Neuron (in vitro differentiated cells): ENCODE measurements around the gene CNTNAP2.

Experiments
- H2AFZ ChIP-seq: one replicate; pipeline ENCODE4 v1.6.1; 2013; ENCODE audit warnings: low read depth, mild to moderate bottlenecking, inconsistent platforms, low read length, moderate library complexity
- H3K27me3 ChIP-seq: one replicate; pipeline ENCODE4 v1.6.1; 2013; ENCODE audit warnings: low read length; ENCODE audit not compliant: insufficient read depth
- H3K36me3 ChIP-seq: one replicate; pipeline ENCODE4 v1.6.1; 2013; ENCODE audit warnings: low read length; ENCODE audit not compliant: insufficient read depth
- H3K4me1 ChIP-seq: one replicate; pipeline ENCODE4 v1.6.1; 2013; ENCODE audit warnings: low read length; ENCODE audit not compliant: insufficient read depth
- H3K4me3 ChIP-seq: 2 replicates; pipeline ENCODE4 v1.5.1; 2013; ENCODE audit warnings: mild to moderate bottlenecking, low read length, moderate library complexity
- H3K9me3 ChIP-seq: one replicate; pipeline ENCODE4 v1.6.1; 2013; ENCODE audit warnings: low read length

The CNTNAP2 gene

GRCh38 chr7:147240468-147240867 lies 1123.9 kb downstream of the CNTNAP2 start:
- H3K27me3 ChIP-seq, result no peaks in the 10 kb centered on the region
- H3K36me3 ChIP-seq, result no peaks in the 10 kb centered on the region
- no peaks in the 10 kb centered on the region for H3K4me1 ChIP-seq
- H2AFZ ChIP-seq, result no peak overlapping the region
- H3K4me3 ChIP-seq, result no peak overlapping the region
- H3K9me3 ChIP-seq, result no peaks in the 10 kb centered on the region

DNA sequence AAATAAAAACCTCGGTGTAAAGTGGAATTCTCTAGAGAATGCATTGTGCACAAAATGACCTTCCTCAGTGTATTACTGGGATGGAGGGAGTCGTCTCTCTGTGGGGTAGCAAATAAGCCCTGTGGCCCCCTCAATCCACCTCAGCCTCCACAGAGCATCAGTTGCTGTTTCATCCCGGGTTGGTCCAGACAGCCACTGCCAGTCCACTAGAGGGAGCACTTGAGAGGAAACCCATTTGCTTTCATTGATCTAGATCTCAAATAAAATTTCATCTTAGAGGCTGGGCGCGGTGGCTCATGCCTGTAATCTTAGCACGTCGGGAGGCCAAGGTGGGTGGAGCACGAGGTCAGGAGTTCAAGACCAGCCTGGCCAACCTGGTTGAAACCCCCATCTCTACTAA lies 1128.7 kb downstream of the CNTNAP2 start:
- no peaks in the 10 kb centered on the region for H3K27me3 ChIP-seq
- H3K4me1 ChIP-seq, result no peaks in the 10 kb centered on the region
- no peaks in the 10 kb centered on the region for H3K36me3 ChIP-seq
- no peak overlapping the region for H2AFZ ChIP-seq
- no peak overlapping the region for H3K4me3 ChIP-seq
- no peaks in the 10 kb centered on the region for H3K9me3 ChIP-seq

- Histone ChIP-seq H3K36me3 (no peaks in the 10 kb centered on the region), H3K9me3 (no peaks in the 10 kb centered on the region), H2AFZ (no peak overlapping the region), H3K4me1 (no peaks in the 10 kb centered on the region), H3K27me3 (no peaks in the 10 kb centered on the region), H3K4me3 (no peak overlapping the region)
These were observed 1133.4 kb downstream of the CNTNAP2 start for GRCh38 chr7:147249956-147250355.

GRCh38 chr7:147251751-147252325 lies 1135.2 kb downstream of the CNTNAP2 start:
- Histone ChIP-seq H3K4me3 (no peak overlapping the region), H3K27me3 (no peaks in the 10 kb centered on the region), H3K36me3 (no peaks in the 10 kb centered on the region), H3K4me1 (no peaks in the 10 kb centered on the region), H2AFZ (no peak overlapping the region), H3K9me3 (no peaks in the 10 kb centered on the region)

DNA sequence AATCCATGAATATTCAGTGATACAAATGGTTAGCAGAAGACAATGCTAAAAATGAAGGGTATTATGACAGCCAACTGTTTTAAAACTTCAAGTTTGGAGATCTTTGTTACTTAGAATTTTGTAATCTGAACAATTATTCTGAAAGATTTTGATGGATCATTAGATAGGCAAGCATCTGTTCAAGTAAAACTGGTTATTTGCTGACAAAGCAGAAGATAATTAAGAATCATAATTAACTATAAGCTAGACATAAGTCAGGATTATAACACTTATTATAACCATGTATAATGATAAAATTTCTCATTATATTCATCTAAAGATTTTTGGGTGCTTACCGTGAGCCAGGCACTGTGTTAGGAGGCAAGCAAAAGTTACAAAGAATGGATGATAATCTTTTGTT lies 1145.1 kb downstream of the CNTNAP2 start:
- Histone ChIP-seq H3K36me3 (no peaks in the 10 kb centered on the region), H3K4me3 (no peak overlapping the region), H3K9me3 (no peaks in the 10 kb centered on the region), H2AFZ (no peak overlapping the region), H3K4me1 (no peaks in the 10 kb centered on the region), H3K27me3 (no peaks in the 10 kb centered on the region)

DNA sequence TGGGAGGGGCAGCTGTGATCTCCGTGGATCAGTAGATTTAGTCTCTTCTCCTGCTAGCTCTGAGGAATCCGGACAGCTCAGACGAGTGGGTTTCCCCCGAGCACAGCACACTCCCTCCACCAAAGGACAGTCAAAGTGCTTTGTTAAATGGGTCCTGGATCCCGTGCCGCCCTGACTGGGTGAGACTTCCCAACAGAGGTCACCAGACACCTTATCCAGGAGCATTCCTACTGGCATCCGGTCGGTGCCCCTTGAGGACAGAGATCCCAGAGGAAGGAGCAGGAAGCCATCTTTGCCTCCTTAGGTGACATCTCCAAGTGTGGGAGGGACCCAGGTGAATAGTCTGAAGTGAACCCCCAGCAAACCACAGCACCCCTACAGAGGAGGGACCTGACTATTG lies 1148.9 kb downstream of the CNTNAP2 start:
- H3K27me3 ChIP-seq, result no peaks in the 10 kb centered on the region
- no peak overlapping the region for H2AFZ ChIP-seq
- H3K9me3 ChIP-seq, result no peaks in the 10 kb centered on the region
- no peaks in the 10 kb centered on the region for H3K36me3 ChIP-seq
- no peak overlapping the region for H3K4me3 ChIP-seq
- no peaks in the 10 kb centered on the region for H3K4me1 ChIP-seq

DNA sequence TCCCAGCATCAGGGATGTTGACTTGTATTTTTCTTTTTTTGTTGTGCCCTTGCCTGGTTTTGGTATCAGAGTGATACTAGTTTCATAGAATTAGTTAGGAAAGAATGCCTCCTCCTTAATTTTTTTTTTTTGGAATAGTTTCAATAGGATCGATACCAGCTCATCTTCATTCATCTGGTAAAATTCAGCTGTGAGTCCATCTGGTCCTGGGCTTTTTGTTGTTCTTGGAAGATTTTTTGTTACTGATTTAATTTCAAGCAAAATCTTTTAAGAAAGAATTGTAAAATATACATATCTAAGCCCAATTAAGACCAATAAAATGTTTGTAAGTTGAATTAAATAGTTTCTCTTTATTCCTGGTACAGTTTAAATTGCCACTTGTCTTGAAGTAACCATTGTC lies 1159.5 kb downstream of the CNTNAP2 start:
- H3K4me1 ChIP-seq, result peaks cover 14% of the 10 kb centered on the region
- no peaks in the 10 kb centered on the region for H3K9me3 ChIP-seq
- no peaks in the 10 kb centered on the region for H3K36me3 ChIP-seq
- H3K4me3 ChIP-seq, result no peak overlapping the region
- H3K27me3 ChIP-seq, result no peaks in the 10 kb centered on the region
- no peak overlapping the region for H2AFZ ChIP-seq

DNA sequence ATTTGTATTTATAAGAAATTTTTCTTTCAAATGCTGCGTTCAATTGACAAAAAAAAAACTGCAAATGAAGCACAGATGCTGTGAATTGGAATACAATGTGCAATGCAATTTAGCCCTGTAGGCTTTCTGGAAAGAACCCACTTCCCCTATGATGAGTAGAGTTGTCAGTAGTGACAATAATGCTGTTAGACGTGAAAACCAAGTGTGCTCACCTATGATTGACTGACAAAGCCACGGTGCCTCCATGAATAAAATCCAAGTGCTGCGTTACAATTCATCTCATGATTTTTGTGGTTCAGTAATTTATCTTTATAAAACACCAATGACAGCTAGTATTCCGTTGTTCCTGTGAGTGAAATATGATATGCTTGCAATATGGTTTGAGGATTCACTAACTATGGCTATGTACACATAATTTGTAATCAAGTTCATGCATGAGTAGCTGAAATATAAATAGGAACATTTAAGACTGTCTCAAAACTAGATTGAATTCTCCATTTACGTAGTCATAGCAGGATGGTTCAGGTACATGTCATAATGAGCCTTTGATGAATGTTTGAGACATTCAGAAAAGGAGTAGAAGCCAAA lies 1160.3 kb downstream of the CNTNAP2 start:
- Histone ChIP-seq H3K27me3 (no peaks in the 10 kb centered on the region), H3K36me3 (no peaks in the 10 kb centered on the region), H2AFZ (no peak overlapping the region), H3K9me3 (no peaks in the 10 kb centered on the region), H3K4me1 (peaks cover 14% of the 10 kb centered on the region), H3K4me3 (no peak overlapping the region)

- peaks cover 14% of the 10 kb centered on the region for H3K4me1 ChIP-seq
- H3K27me3 ChIP-seq, result no peaks in the 10 kb centered on the region
- no peaks in the 10 kb centered on the region for H3K36me3 ChIP-seq
- H3K4me3 ChIP-seq, result peak overlapping the region; percentile 20
- H3K9me3 ChIP-seq, result no peaks in the 10 kb centered on the region
- H2AFZ ChIP-seq, result peak overlapping the region; percentile 87
These were observed 1162.9 kb downstream of the CNTNAP2 start for GRCh38 chr7:147279514-147279913.

DNA sequence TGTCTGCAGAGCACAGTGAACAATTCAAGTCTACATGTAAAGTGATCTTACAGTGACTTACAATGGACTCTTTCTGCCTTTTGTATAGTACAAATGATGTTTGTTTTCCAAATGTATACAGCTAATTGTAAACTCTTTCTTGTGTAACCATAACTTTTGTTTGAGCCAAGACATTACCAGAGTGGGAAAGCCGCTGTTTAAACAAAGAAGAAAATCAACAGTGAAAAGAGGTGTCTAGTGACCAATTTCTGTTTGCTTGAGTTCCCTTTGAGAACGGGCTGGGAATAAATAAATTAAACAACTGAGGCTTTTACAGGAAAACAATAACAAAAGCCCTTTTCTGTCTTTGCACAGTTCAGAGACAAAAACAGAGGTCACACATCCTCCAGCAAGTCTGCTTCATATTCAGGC lies 1163.4 kb downstream of the CNTNAP2 start:
- Histone ChIP-seq H3K4me3 (peak overlapping the region; percentile 20), H2AFZ (peak overlapping the region; percentile 87), H3K36me3 (no peaks in the 10 kb centered on the region), H3K9me3 (no peaks in the 10 kb centered on the region), H3K27me3 (no peaks in the 10 kb centered on the region), H3K4me1 (peaks cover 14% of the 10 kb centered on the region)

DNA sequence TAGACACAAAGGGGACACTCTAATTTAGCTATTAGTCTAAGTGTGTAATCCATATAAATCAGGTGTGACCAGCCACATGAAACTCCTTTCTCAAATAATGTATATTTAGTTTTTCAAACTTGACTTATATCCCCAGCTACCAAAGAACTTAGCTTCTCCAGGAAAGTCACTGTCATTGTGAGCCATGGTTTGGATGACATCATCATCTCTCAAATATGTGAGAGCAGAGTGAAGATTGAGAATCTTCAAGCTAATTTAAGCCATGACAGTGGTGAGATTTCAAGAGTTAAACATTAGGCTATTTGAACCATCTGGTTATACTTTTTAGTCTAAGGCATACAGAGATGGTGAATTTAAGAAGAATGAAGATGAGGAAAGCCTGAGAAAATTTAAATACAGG lies 1165.6 kb downstream of the CNTNAP2 start:
- Histone ChIP-seq H3K4me1 (peaks cover 14% of the 10 kb centered on the region), H3K4me3 (no peak overlapping the region), H3K27me3 (no peaks in the 10 kb centered on the region), H3K36me3 (no peaks in the 10 kb centered on the region), H3K9me3 (no peaks in the 10 kb centered on the region), H2AFZ (no peak overlapping the region)

DNA sequence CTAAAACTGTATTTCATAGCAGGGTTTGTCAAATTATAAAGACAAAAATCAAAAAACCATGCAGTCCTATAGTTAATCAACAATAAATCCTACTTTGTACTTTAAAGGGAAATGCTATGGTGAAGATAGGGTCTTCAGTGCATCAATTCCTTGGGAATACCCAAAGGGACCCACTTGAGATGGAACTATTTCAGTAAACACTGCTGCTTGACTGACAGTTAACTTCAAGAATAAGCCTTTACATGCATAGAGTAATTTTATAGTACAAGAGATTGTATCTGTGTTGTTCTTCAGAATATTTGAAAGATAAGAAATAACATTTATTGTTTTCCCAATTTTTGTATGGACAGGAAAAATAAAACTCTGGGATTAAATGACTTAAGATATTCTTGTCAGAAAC lies 1179.6 kb downstream of the CNTNAP2 start:
- no peaks in the 10 kb centered on the region for H3K9me3 ChIP-seq
- no peak overlapping the region for H2AFZ ChIP-seq
- H3K4me3 ChIP-seq, result no peak overlapping the region
- no peaks in the 10 kb centered on the region for H3K27me3 ChIP-seq
- H3K4me1 ChIP-seq, result no peaks in the 10 kb centered on the region
- no peaks in the 10 kb centered on the region for H3K36me3 ChIP-seq

GRCh38 chr7:147296986-147297385 lies 1180.4 kb downstream of the CNTNAP2 start:
- no peaks in the 10 kb centered on the region for H3K9me3 ChIP-seq
- H3K36me3 ChIP-seq, result no peaks in the 10 kb centered on the region
- no peaks in the 10 kb centered on the region for H3K27me3 ChIP-seq
- no peak overlapping the region for H2AFZ ChIP-seq
- no peak overlapping the region for H3K4me3 ChIP-seq
- no peaks in the 10 kb centered on the region for H3K4me1 ChIP-seq

- Histone ChIP-seq H3K27me3 (no peaks in the 10 kb centered on the region), H3K4me3 (no peak overlapping the region), H2AFZ (no peak overlapping the region), H3K36me3 (no peaks in the 10 kb centered on the region), H3K9me3 (no peaks in the 10 kb centered on the region), H3K4me1 (no peaks in the 10 kb centered on the region)
These were observed 1182.0 kb downstream of the CNTNAP2 start for GRCh38 chr7:147298611-147299043.
